DMS53 treated with DMSO at 0.1 percent for 48 hours (cell line): ENCODE measurements around the gene LAMC1.

Source experiments
- DNase-seq: peaks from one replicate; lab custom pipeline; 2025; ENCODE audit not compliant: unreplicated experiment; lab: John Stamatoyannopoulos, UW

Gene LAMC1

DNA sequence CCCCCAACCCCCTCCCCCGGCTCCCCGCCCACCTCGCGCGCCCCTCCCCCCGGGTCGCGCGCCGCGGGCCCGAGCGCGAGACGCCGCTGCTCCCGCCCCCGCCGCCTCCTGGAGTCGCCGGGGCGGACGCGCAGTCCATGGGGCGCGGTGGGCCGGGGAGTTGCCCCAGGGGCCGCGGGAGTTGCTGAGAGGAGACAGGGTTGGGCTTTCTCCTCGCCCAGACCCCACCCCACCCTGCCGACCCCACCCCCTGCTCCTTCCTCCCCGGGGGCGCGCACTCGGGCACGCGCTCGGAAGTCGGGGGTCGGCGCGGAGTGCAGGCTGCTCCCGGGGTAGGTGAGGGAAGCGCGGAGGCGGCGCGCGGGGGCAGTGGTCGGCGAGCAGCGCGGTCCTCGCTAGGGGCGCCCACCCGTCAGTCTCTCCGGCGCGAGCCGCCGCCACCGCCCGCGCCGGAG, at the start of gene LAMC1:
Gene LAMC1 (plus strand): TSS at position 275 of the 455 bp plus-strand sequence. CDS start 297 bp downstream, outside the sequence.
- DNase-seq, result peak; percentile 26

DNA sequence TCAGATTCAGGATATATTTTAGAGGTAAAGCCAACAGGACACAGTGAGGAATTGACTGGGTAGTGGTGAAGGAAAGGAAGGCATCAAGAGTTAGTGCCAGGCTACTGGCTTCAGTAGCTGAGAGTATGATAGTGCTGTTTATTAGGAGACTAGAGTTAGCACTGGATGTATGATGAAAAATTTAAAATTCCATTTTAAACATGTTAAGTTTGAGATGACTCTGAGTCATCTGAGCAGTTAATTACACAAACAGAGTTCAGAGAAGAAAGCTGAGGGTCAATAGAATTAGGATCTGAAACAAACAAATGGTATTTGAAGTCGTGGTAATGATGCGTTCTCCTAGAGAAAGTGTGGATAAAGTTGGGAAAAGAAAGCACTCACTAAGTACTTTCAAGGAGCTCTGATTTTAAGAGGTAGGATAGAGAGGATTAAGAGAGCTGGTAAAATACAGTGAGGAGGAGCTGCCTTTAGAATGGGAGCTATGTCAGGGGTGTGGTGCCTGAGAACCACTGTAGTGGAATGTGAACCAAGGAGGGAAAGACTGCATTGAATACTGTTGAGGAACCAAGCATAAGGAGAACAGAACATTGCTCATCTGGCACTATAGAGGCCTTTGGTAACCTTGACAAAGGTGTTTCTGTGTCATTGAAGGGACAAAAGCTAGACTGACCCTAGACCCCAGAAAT, 48.6 kb upstream of the LAMC1 start:
- DNase-seq, result no peak

DNA sequence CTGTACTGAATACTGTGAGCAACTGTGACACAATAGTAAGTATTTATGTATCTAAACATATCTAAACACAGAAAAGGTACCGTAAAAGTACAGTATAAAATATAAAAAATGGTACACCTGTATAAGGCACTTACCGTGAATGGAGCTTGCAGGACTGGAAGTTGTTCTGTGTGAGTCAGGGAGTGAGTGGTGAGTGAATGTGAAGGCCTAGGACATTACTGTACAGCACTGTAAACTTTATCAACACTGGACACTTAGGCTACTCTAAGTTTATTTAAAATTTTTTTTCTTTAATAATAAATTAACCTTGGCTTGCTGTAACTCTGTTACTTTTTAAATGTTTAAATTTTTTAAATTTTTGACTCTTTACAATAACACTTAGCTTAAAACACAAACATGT, 45.7 kb upstream of the LAMC1 start:
- DNase-seq, result no peak

DNA sequence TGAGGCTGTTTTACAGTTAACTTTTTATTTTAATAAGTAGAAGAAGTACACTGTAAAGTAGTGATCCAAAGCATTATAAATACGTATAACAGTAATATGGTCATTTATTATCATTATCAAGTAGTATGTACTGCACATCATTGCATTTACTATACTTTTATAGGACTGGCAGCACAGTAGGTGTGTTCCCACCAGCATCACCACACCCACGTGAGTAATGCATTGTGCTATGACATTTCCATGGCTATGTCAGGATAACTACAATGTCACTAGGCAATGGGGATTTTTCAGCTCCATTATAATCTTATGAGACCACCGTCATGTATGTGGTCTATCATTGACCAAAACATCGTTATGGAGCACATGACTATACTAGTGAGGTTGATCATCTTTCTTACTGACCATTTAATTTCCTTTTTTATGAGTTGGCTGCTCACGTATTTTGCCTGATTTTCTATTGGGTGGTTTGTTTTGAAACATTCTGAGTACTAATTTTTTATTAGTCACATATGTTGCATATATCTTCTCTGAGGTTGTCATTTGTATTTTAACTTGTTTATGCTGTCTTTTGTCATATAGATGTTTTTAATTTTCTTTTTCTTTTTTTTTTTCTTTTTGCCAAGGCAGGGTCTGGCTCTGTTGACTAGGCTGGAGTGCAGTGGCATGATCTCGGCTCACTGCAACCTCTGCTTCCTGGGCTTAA, 44.9 kb upstream of the LAMC1 start:
- DNase-seq, result no peak

DNA sequence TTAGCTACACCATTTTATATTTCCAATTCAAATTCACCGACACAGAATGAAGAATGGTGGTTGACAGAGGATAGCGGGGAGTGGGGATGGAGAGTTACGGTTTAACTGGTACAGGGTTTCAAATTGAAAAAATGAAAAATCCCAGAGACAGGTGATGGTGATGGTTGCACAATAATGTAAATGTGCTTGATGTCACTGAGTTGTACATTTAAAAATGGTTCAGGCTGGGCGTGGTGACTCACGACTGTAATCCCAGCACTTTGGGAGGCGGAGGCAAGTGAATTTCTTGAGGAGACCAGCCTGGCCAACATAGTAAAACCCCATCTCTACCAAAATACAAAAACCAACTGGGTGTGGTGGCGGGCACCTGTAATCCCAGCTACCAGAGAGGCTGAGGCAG, 39.1 kb upstream of the LAMC1 start:
- DNase-seq, result no peak

DNA sequence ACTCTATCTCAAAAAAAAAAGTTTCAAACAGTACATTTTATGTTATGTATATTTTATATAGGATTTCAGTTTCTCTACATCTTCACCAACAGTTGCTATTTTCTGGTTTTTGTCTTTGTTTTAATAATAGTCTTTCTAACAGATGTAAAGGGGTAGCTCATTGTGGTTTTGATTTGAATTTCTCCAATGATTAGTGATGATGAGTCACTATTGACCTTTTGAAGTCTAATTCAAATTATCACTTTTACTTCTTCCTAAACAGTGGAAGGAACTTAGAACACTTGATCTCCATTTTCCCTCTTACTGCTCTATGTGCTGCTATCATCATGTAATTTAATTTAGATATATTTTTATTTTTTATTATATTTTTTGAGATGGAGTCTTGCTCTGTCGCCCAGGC, 38.6 kb upstream of the LAMC1 start:
- no peak for DNase-seq

DNA sequence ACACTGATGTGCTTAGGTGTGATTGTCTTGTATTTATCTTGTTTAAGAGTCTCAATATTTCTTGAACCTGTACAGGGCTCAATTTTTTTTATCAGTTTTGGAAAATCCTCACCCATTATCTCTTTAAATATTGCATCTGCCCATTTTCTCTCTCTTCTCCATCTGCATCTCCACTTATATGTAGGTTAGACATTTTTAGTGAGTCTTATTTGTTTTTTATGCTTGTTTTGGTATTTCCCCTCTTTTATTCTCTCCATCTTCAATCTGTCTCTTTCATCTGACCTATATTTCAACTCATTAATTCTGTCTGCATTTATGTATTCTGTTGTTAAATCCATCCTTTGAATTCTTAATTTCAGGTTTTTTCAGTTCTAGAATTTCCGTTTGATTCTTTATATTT, 37.3 kb upstream of the LAMC1 start:
- no peak for DNase-seq

DNA sequence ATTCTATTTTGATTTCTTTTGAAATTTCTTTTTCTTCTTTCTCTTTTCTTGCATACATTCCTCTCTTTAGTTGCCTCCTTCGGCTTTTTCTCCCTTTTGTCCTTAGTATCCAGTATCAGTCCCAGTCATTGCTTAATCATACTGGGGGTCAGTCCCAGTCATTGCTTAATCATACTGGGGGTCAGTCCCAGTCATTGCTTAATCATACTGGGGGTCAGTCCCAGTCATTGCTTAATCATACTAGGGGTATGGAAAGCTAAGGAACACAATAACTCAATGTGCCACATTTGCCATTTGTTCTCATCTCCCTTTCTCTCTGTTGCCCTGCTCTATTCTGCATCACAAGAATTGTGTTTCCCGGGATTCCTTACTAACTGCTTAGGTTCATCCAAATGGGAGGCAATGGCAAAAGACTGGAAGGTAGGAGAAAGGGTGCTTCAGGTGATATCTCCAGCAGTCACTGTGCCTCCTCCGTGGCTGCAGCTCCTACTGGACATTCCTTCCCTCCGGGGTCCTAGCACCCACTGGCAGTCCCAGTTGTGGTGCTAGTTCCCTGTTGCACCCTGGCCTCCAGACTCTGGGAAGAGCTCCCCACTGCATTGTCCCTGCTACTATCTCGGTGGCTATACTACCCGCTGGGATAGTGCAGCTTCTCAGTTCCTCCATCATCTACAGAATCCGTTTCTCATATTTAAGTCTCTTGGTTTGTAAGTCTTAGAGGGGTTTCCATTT, 32.6 kb upstream of the LAMC1 start:
- no peak for DNase-seq

DNA sequence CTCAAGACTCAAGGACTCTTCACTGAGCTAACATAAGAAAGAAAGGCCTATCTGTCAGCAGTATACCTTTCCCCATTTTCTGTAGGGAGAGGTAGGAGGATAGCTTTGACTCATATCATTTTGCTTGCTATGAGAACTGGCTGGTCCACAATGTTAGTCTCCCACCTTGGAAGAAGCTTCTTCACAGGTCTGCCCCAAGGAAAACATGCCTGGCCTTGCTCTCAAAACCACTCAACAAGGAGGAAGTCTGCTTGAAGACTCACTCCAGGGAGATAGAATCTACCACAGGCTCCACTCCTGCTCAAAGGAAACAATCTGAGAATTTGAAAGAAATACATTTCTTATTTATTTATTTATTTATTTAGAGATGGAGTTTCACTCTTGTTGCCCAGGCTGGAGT, 29.5 kb upstream of the LAMC1 start:
- DNase-seq, result no peak

DNA sequence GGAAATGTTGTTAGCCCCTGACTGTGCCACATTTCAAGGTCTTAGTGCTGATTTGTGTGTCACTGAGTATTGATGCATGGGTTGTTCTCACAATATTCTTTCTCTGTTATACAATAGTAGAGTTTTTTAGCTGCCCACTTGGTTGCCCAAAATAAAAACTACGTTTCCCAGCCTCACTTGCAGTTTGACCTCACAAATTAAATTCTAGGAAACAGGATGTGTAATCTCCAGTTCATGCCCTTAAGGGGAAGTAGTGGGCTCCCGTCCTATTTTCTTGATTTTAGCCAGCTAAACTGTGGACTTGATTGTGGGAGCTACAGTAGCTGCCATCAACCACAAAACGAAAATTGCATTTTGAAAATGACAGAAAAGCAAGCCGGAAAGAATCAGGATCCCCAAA, 27.3 kb upstream of the LAMC1 start:
- no peak for DNase-seq

DNA sequence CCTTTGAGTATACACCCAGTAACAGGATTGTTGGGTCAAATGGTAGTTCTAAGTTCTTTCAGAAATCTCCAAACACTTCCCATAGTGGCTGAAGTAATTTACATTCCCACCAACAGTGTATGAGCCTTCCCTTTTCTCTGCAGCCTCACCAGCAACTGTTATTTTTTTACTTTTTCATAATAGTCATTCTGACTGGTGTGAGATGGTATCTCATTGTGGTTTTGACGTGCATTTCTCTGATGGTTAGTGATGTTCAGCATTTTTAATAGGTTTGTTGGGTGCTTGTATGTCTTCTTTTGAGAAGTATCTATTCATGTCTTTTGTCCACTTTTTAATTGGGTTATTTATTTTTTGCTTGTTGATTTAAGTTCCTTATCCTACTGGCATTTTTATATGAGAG, 26.4 kb upstream of the LAMC1 start:
- no peak for DNase-seq

DNA sequence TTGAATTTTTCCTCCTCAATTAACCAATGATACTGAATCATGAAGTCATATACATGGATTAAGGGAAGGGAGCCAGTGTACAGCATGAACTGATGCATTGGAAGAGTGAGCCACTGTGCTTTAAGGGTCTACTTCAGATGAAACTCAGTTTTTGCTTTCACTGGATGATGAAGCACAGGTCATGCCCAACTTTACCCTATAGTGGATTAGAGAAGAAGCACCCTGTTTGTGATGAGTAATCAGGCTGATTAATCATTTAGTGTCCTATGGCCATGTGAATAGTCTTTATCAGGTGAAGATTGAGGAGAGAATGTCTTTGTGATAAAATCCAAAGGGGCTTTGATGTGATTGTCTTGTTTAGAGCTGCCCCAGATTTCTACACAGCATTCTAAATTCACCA, 24.7 kb upstream of the LAMC1 start:
- no peak for DNase-seq

DNA sequence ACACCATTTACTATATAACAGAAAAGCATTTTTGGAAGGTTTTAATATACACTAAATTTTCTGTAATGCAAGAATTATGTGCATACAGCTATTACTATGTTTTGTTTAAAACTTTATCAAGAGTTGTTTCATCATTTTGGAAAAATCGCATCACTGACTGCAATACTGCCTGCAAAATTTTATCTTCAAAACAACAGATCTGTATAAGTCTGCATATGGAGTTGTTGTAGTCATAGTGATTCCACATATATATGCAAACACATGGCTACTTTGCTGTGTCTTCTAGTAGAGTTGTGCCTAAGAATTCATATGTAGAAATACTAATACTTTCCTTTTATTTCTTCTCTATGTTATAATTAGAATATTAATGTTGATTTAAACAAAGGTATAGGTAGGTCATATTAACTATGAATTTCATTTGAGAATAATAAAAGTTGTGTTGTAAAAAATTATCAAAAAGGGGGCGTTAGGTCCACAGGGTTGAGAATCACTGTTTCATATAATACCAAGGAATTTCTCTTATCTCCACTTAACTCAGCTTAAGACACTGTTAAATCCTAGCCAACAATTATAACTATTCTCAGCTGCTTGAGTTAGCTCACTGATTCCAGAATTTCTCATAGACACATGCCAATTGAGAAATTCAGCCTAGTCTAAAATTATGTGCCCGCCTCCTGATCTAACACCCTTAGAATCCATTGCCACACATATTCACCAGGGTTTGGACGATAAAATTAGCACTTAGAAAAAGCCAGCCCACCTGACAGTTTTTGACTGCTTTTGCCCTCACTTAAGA, 22.9 kb upstream of the LAMC1 start:
- no peak for DNase-seq

DNA sequence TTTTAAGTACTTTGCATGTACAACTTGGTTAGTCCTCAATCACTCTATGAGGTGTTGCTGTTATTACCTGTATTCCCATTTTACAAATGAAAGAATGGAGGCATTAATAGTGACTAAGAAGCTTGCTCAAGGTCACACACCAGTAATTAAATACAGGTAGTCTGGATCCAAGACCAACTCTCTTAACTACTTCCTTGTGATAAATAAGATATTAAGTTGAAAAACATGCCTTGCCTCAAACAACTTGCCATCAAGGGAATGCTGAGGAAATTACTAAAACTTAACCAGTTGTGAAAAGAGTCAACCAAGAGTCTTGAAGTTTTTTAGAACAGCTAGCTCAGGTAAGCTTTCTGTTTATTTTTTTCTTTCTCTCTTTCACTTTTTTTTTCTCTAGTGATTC, 21.0 kb upstream of the LAMC1 start:
- no peak for DNase-seq

DNA sequence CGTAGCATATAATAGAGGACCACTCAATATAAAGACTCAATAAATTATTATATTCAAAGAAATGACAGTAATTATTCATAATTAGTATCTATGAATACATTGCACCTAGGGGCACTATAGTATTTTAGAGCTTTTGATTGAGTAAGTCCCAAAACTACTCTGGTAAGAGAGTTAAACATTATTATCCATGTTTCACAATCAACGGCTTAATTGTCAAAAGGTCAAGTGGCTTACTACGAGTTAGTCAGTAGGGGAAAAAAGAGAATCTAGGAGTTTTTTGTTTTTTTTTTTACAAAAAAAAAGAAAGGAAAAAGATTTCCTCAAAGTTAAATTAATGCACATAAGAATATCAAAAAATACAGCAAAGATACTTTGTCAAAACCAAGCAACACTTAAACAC, 20.4 kb upstream of the LAMC1 start:
- no peak for DNase-seq

DNA sequence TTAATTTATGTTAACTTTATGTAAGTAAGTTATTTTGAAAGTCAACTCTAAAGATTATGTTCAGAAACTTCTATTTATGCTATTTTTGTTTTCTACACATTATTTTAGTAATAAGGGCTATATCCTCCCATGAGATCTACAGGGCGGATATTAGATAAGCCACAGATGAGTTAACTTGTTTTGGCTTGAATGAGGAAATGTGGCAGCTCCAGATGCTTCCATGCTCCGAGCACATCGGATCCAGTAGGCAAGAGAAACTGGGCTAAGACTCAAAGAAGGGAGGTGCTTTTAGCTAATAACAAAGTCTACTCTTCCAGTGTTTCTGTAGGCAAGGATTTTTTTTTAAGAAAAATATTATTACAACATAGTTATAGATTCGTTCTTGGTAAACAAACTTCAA, 20.0 kb upstream of the LAMC1 start:
- DNase-seq, result no peak

DNA sequence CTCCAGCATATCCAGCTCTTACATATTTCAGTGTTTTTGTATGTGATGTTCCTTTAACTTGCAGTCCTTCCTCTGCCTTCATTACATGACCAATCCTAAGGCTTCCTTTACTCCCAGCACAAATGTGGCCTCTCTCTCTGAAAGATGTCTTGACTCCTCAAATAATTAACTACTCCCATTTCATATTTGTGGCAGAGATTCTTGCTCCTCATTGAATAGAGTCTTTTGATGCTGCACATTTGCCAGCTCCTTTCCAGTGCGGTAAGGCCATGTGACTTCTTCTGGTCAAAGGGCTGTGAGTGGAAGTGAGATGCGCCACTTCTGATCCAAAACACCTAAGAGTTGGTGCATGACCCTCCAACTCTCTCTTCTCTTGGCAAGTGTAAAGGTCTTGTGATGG, 19.1 kb upstream of the LAMC1 start:
- DNase-seq, result no peak

DNA sequence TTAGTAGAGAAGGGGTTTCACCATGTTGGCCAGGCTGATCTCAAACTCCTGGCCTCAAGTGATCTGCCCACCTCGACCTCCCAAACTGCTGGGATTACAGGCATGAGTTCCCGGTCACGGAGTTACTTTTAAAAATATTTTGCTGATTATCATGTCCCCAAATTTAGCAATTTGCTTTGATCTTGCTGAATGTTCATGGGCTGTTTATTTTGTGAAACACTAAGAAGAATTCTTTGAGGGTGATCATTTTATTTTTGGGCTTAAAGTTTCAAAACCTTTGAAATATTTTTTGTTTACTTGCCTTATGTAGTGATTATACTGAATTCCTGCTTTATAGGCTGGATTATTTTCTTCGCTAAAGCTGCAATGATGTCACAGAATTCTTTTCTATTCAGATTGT, 11.4 kb upstream of the LAMC1 start:
- DNase-seq, result no peak

DNA sequence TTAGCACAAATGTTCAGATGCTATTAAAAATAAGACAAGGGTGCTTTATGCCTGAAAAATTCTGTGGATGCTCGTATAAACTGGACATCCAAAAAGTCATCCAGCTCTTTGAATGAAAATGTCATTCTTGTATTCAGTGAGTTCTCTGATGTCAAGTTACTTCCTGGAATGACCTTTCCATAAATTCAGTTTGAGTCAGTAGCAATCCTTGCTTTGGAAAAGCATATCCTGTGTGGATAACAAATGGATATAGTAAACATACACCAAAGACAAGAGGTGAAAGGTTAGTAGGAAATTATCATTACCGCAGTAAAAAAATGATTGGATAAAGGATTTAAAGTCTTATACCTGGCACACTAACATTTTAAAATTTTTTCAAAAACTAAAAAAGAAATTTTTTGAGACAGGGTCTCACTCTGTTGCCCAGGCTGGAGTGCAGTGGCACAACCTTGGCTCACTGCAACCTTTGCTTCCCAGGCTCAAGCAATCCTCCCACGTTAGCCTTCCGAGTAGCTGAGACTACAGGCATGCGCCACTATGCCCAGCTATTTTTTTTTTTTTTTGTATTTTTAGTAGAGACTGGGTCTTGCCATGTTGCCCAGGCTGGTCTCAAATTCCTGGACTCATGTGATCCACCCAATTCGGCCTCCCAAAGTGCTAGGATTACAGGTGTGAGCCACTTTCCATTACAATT, 10.8 kb upstream of the LAMC1 start:
- DNase-seq, result no peak

DNA sequence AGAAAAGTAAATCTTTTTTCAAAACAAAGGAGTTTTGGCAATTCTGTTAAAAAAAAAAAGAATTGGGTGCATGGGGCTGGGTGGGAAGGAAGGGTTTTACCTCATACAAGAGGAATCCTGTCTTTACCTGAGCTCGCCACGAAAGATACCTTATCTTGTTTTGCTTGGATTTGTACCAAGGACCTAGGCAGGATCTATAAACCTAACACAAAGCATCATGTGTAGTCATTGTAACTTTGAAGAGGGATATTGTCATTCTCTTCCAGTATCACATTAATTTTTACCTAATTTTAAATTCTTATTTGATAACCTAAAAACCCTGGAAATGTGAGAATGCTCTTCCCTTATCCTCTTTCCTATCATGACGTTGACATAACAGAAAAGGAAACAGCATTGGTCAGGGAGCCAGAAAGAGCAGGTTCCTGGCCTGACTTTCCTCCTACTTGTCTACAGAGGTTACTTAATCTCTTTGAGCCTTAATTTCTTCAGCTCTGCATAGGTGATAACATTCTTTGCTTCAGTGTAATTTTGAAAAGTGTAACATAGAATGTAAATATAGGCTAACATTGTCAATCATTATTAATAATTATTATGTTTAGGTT, 4.0 kb upstream of the LAMC1 start:
- DNase-seq, result no peak
